NCI-H1092 (cell line): ENCODE data around the gene KRTAP5-2.

Experiments
- DNase-seq: peaks from one replicate; lab custom pipeline; 2025; lab: John Stamatoyannopoulos, UW

The KRTAP5-2 gene

GRCh38 chr11:1567052-1567720, 30.9 kb downstream of the KRTAP5-2 start:
- no peak for DNase-seq

- no peak for DNase-seq
Observed at GRCh38 chr11:1566381-1567051, 31.6 kb downstream of the KRTAP5-2 start.

- DNase-seq: no peak
Observed at GRCh38 chr11:1565904-1566247, 32.2 kb downstream of the KRTAP5-2 start.

- no peak for DNase-seq
Observed at GRCh38 chr11:1565173-1565903, 32.8 kb downstream of the KRTAP5-2 start.

GRCh38 chr11:1564535-1565172, 33.4 kb downstream of the KRTAP5-2 start:
- DNase-seq: no peak

- no peak for DNase-seq
Observed at GRCh38 chr11:1563697-1564534, 34.2 kb downstream of the KRTAP5-2 start.

- DNase-seq: no peak
Observed at GRCh38 chr11:1563149-1563638, 34.9 kb downstream of the KRTAP5-2 start.

GRCh38 chr11:1562469-1563148, 35.5 kb downstream of the KRTAP5-2 start:
- no peak for DNase-seq

- DNase-seq: no peak
Observed at GRCh38 chr11:1561955-1562354, 36.1 kb downstream of the KRTAP5-2 start.

GRCh38 chr11:1561266-1561665, 36.8 kb downstream of the KRTAP5-2 start:
- no peak for DNase-seq

GRCh38 chr11:1560649-1561251, 37.3 kb downstream of the KRTAP5-2 start:
- no peak for DNase-seq

- DNase-seq: no peak
Observed at GRCh38 chr11:1560002-1560648, 38.0 kb downstream of the KRTAP5-2 start.

GRCh38 chr11:1559111-1559951, 38.8 kb downstream of the KRTAP5-2 start:
- no peak for DNase-seq

GRCh38 chr11:1558775-1559110, 39.4 kb downstream of the KRTAP5-2 start:
- DNase-seq: no peak

- DNase-seq: no peak
Observed at GRCh38 chr11:1557904-1558774, 40.0 kb downstream of the KRTAP5-2 start.

- DNase-seq: no peak
Observed at GRCh38 chr11:1557051-1557884, 40.8 kb downstream of the KRTAP5-2 start.

- no peak for DNase-seq
Observed at GRCh38 chr11:1556278-1556902, 41.7 kb downstream of the KRTAP5-2 start.
